NCI-H1092 treated with DMSO at 0.1 percent for 48 hours (cell line): Measurements from ENCODE around the gene PI3.

Experiments
- DNase-seq: peaks from one replicate; lab custom pipeline; 2025; lab: John Stamatoyannopoulos, UW

The PI3 gene

DNA sequence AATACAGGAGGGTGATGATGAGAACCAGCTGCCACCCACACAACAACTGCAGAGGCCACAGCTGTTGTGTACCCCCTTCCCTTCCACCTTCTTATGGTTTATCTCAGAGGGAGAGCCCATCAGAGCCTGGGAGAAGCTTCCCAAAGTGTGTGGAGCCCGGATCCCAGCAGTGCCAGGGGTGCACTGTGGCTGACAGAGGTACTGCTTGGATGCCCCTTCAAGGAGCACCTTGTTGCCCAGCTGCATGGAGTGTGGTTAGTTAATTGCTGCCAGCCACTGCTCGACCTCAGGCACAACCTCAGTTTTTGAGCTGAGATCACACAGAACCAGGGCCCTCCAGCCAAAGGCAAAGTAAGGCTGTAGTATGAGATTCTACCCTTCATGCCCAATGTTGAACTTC, 13.0 kb downstream of the PI3 start:
- no peak for DNase-seq

- no peak for DNase-seq
Observed at GRCh38 chr20:45189067-45189609, 14.4 kb downstream of the PI3 start.

- no peak for DNase-seq
Observed at GRCh38 chr20:45189861-45190260, 15.2 kb downstream of the PI3 start.

DNA sequence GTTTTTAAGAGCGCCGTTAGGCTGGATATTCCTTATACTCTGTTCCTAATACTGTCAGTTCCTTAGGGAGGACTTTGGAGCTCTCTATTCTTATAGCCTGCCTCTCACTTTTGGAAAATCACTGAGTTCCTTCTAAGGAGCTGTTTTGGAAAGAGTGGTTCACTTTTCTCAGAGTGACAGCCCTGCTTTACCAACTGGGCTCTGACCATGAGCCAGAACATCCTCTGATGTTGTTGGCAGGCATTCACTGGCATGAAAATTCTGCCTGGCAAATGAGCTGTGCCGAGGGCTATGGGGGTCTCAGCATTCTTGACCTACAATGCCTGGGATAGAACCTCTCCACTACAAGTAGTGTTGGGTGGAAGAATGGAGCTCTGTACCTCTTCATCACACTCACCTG, 17.2 kb downstream of the PI3 start:
- DNase-seq, result no peak

- no peak for DNase-seq
Observed at GRCh38 chr20:45193331-45193730, 18.6 kb downstream of the PI3 start.

GRCh38 chr20:45206725-45207124, 32.0 kb downstream of the PI3 start, which contains the start of gene SEMG1:
SEMG1 (plus strand) TSS chr20:45207033; CDS start chr20:45207054, 21 bp downstream.
- no peak for DNase-seq

- DNase-seq, result no peak
Observed at GRCh38 chr20:45209924-45210323, 35.2 kb downstream of the PI3 start.

GRCh38 chr20:45211569-45212474, 37.1 kb downstream of the PI3 start:
- no peak for DNase-seq

DNA sequence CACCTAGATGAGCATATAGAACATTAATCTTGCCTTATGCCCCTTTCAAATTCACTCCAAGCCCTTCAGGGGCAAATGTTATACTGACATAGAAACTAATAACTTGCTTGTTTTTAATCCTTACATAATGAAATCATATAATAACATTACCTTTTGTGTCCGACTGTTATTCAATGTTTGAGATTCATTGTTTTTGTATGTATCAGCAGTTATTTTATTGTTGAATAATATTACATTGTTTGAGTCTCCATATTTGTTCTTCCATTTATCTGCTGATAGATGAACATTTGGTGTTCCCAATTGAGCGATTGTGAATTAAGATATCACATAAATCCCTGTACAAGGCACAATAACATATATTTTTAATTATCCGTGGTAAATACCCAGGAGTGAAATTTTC, 38.1 kb downstream of the PI3 start:
- DNase-seq, result no peak

DNA sequence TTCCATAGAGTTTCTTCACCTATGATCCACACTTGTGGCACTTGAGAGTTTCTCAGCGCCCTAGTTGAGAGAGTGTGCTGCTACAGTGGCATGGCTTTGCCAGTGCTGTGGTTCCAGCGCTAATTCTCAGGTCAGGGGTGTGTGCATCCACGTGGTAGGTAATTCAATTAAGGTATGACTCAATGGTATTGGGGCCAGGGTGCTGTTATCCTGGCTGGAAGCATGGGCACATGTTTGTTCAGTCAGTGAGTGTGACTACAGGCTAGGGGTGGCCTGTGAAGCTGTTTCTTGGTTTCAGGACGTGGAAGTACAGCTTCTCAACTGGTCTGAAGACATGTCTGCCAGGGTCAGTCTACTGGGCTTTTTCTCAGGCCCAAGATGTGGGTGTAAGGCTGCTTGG, 43.4 kb downstream of the PI3 start:
- no peak for DNase-seq

- no peak for DNase-seq
Observed at GRCh38 chr20:45218636-45219035, 43.9 kb downstream of the PI3 start.

- DNase-seq, result no peak
Observed at GRCh38 chr20:45221076-45221475, 46.4 kb downstream of the PI3 start, which contains the start of gene SEMG2. SEMG2 (plus strand) TSS chr20:45221373; CDS start chr20:45221390, 17 bp downstream.

DNA sequence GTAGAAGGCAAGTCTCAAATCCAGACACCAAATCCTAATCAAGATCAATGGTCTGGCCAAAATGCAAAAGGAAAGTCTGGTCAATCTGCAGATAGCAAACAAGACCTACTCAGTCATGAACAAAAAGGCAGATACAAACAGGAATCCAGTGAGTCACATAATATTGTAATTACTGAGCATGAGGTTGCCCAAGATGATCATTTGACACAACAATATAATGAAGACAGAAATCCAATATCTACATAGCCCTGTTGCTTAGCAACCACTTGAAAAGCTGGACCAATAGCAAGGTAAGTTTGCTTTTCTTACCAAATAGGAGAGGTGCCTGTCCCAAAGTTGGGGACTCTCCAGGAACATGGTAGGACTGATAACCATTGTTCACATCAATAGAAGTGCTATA, 48.4 kb downstream of the PI3 start:
- no peak for DNase-seq
